ENCODE data around the gene ALK.

The ALK gene

GRCh38 chr2:29573147-29573546 lies 348.2 kb downstream of the ALK start:
- no peak for DNase-seq

GRCh38 chr2:29570539-29570938 lies 350.8 kb downstream of the ALK start:
- no peak for DNase-seq

GRCh38 chr2:29567906-29568520 lies 353.4 kb downstream of the ALK start:
- DNase-seq = no peak

- DNase-seq = no peak
Observed at GRCh38 chr2:29563697-29564096, 357.7 kb downstream of the ALK start.

GRCh38 chr2:29562896-29563295 lies 358.5 kb downstream of the ALK start:
- DNase-seq = peak; percentile 63

- no peak for DNase-seq
Observed at GRCh38 chr2:29562319-29562718, 359.1 kb downstream of the ALK start.

GRCh38 chr2:29561628-29562027 lies 359.8 kb downstream of the ALK start:
- DNase-seq = no peak

- peak; percentile 48 for DNase-seq
Observed at GRCh38 chr2:29561181-29561580, 360.2 kb downstream of the ALK start.

- no peak for DNase-seq
Observed at GRCh38 chr2:29560566-29560965, 360.8 kb downstream of the ALK start.

- no peak for DNase-seq
Observed at GRCh38 chr2:29560030-29560429, 361.4 kb downstream of the ALK start.

GRCh38 chr2:29559578-29559977 lies 361.8 kb downstream of the ALK start:
- DNase-seq = no peak

- DNase-seq = no peak
Observed at GRCh38 chr2:29558097-29558496, 363.3 kb downstream of the ALK start.

- DNase-seq = no peak
Observed at GRCh38 chr2:29557268-29557667, 364.1 kb downstream of the ALK start.

- DNase-seq = no peak
Observed at GRCh38 chr2:29549069-29549380, 372.4 kb downstream of the ALK start.

GRCh38 chr2:29544917-29545316 lies 376.5 kb downstream of the ALK start:
- no peak for DNase-seq

GRCh38 chr2:29544031-29544430 lies 377.4 kb downstream of the ALK start:
- no peak for DNase-seq

GRCh38 chr2:29535188-29535587 lies 386.2 kb downstream of the ALK start:
- no peak for DNase-seq

GRCh38 chr2:29532436-29532835 lies 388.9 kb downstream of the ALK start:
- DNase-seq = no peak

GRCh38 chr2:29531626-29532025 lies 389.8 kb downstream of the ALK start:
- no peak for DNase-seq

GRCh38 chr2:29530281-29530680 lies 391.1 kb downstream of the ALK start:
- DNase-seq = no peak

- peak; percentile 81 for DNase-seq
Observed at GRCh38 chr2:29528891-29529520, 392.4 kb downstream of the ALK start.

GRCh38 chr2:29528371-29528770 lies 393.0 kb downstream of the ALK start:
- DNase-seq = no peak

GRCh38 chr2:29527947-29528346 lies 393.4 kb downstream of the ALK start:
- DNase-seq = no peak

GRCh38 chr2:29526587-29527586 lies 394.5 kb downstream of the ALK start:
- no peak for DNase-seq

All from fibroblast of skin of right biceps (primary cell).